HG03571 (cell line): ENCODE results near the gene THBS3.
"Not testable (repeated sequence)": the region's sequence is repeated elsewhere in the genome, so short reads cannot be mapped to it uniquely, and the experiment has no call there.

Experiments used
- ATAC-seq: cut with Tn5 transposase; IDR thresholded peaks from one replicate; pipeline ENCODE4 v1.9.1; 2021; ENCODE audit not compliant: unreplicated experiment

The THBS3 gene

GRCh38 chr1:155189926-155190325 is 17.8 kb downstream of the THBS3 start:
- ATAC-seq: not testable (repeated sequence)

DNA sequence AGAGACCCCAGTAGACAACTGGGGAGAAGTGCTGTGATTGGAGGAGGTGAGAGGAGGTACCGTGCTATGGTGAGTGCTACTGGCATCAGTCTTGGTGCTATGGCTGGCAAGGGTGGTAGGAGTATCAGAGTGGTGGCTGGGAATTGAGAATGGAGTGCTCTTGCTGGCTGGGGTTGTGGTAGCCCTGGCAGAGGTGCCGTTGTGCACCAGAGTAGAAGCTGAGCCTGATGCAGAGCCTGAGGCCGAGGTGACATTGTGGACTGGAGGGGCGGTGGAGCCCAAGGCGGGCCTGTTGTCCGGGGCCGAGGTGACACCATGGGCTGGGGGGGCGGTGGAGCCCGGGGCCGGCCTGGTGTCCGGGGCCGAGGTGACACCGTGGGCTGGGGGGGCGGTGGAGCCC is 19.4 kb downstream of the THBS3 start:
- ATAC-seq: no peak

GRCh38 chr1:155187456-155187891 is 20.2 kb downstream of the THBS3 start:
- ATAC-seq: no peak

GRCh38 chr1:155186794-155187455 is 20.8 kb downstream of the THBS3 start:
- ATAC-seq: no peak

- no peak for ATAC-seq
These were observed 21.5 kb downstream of the THBS3 start for GRCh38 chr1:155186067-155186793.

- no peak for ATAC-seq
These were observed 22.0 kb downstream of the THBS3 start for GRCh38 chr1:155185783-155186066.

GRCh38 chr1:155184835-155185782 is 22.6 kb downstream of the THBS3 start:
- peak; percentile 56 for ATAC-seq

DNA sequence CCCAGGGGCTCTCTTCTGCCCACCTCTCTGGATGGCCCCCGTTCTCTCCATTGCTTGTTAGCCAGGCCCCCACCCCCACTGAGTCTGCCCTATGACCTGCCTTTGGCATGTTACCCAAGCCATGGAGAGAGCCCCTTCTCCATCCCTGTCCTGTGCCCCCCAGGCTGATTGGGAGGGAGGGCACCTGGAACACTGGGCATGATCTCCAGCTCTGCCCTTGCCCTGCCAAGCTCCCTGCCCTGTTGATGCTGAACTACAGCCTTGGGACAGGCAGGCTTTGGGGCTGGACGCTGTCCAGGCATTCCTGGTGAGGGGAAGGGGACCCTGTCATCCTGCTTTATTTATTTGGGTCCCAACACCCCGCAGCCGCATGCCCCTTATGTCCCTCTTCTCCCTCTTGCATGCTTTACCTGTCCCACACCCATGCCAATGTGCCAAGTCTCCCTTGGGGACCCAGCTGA is 23.3 kb downstream of the THBS3 start:
- no peak for ATAC-seq

- ATAC-seq: no peak
These were observed 23.9 kb downstream of the THBS3 start for GRCh38 chr1:155183775-155184221.

DNA sequence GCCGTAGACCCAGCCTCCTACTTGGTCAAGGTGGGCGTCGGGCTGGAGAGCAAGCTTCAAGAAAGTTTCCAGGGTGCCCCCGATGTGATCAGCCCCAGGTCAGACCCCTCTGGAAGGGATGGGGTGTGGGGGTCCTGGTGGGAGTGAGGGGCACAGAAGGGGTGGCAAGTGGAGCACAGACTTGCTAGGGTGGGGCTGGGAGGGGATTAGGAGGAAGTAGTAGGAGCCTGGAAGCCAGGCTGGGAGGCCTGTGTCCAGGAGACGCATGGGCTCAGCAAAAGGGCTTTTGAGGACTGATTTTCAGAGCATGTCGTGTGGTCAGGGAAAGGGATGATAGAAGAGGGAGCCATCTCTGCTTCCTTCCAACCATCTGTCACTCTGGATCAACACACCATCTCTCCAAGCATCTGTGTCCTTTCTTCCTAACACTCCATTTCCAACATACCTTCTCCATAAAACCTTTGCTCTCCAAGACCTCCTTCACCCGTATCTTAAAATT is 25.6 kb downstream of the THBS3 start:
- no peak for ATAC-seq

DNA sequence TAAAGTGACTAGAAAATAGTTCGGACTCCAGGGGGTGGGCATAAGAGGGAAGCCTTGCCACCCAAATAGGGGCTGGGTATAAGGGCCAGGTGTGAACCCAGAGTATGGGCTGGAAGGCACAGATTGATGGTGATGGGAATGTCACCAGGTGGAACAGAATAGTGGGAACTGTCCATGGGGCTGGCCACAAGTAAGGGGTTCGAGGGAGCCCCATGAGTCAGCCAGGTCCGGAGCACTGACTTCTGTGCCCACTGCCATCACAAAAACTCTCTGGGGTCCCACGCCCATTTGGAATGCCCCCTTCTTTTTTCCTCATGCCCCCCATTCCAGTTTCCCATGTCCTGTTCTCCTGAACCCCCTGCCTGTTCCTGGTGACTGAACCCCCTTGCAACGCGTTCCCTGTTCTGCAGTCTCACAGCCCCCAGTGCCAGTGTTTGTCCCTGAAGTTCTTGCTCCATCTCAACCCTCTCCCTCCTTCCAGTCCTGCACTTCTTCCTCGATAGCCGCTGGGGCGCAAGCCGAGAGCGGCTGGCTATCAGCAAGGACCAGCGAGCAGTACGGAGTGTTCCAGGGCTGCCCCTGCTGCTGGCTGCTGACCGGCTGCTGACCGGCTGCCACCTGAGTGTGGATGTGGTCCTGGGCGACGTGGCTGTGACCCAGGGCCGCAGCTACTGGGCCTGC is 26.2 kb downstream of the THBS3 start:
- ATAC-seq: no peak

DNA sequence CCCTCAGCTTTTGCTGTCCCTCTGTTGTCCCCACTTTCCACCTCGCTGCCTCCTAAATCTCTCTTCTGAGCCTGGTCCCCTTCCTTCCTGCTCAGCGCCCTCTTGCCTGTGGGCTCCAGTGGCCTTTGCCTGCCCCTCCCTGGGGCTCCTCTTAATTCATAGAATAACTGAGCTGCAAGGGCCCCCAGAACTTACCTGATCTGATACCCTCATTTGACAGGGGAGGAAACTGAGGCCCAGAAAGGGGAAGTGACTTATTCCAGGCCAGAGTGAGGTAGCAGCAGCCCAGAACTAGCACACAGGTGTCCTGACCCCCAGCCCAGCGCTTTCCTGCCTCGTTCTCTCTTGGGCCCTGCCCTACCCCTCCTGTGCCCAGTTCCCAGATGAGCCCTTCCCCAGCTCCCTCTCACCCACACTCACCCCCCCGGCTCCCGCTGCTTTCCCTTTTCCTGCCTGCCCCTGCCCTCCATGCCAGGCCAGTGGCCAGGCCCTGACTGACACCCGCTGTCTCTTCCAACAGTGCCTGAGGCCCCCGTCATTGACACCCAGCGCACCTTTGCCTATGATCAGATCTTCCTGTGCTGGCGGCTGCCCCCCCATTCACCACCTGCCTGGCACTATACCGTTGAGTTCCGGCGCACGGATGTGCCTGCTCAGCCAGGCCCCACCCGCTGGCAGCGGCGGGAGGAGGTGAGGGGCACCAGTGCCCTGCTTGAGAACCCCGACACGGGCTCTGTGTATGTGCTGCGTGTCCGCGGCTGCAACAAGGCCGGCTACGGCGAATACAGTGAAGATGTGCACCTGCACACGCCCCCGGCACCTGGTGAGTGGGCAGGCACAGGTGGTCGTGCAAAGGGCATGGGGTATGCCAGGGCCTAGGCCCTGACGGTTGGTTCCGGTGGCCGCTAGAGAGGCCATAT is 28.3 kb downstream of the THBS3 start:
- ATAC-seq: no peak

DNA sequence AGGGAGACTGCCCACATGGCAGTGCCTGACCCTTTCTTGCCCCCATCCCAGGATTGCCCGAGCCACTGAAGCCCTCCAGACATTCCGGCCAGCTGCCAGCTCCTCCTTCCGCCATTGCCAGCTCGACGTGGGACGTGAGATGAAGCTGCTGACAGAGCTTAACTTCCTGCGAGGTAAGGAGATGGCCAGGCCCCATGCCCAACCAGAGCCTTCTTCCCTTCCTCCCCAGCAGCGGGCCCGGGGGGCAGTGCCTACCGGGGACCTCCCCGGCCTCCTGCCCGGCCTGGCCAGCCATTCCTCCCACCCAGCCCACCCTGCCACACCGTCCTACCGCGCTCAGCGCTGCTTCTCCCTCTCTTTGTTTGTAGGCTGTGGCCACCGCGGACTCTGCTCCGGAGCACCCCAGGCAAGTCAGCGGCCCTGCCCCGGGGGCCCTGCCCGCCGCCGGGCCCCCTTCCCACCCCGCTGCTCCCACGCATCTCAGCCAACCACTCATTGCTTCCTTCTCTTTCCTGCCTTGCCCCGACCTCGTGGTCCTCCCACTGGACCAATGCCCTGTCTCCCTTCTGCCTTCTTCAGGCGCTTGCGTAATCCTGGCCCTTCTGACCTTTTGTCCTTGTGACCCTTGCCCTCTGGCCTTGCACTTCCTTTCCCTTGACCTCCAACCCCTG is 29.1 kb downstream of the THBS3 start:
- ATAC-seq: no peak

GRCh38 chr1:155177918-155178281 is 29.8 kb downstream of the THBS3 start:
- ATAC-seq: no peak

- ATAC-seq: no peak
These were observed 30.3 kb downstream of the THBS3 start for GRCh38 chr1:155177192-155177917.

DNA sequence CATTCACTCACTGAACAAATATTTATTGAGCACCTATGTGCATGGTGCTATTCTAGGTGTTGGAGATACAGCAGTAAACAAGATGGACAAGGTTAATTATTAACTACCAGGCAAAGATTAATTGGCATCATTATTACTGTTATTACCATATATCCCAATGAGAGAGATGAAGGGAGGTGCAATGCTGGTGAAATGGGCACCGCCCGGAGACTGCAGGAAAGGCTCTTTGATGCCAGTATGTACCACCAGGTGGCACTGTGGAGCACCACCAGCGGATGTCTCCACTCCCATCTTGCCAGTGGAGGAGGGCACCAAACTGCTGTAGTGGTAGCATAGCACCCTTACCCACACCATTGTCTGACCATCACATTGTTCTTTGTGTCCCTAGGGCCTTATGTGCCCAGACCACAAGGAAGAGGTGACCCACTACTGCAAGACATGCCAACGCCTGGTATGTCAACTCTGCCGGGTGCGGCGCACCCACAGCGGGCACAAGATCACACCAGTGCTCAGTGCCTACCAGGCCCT is 31.1 kb downstream of the THBS3 start:
- ATAC-seq: no peak

- ATAC-seq: no peak
These were observed 31.7 kb downstream of the THBS3 start for GRCh38 chr1:155175927-155176371.

GRCh38 chr1:155175281-155175926 is 32.3 kb downstream of the THBS3 start:
- no peak for ATAC-seq
